H1 (cell line): ENCODE measurements around the gene TFPI2.

Experiments used
- CTCF ChIP-seq, 3 experiments: IDR thresholded peaks; 1 replicate in 2 of 3; 2 replicates in 1 of 3; pipeline versions ENCODE4 v1.5.1 to v1.6.1; 2011; ENCODE audit warnings: low read length in 3 of 3, mild to moderate bottlenecking in 3 of 3, inconsistent platforms in 2 of 3, low read depth in 1 of 3, moderate library complexity in 1 of 3; ENCODE audit not compliant: insufficient read depth in 1 of 3; ENCODE audit errors: control extremely low read depth in 1 of 3
- EZH2 ChIP-seq: fragments of 200-600 bp; sonication (generic); IDR thresholded peaks from 2 replicates; pipeline ENCODE4 v1.7.1; 2012; ENCODE audit warnings: low read depth, mild to moderate bottlenecking, moderate library complexity, low read length, inconsistent platforms; ENCODE audit not compliant: severe bottlenecking
- GTF2F1 ChIP-seq: IDR thresholded peaks from 2 replicates; pipeline ENCODE4 v1.6.1; 2012; ENCODE audit warnings: low read depth, low read length, improper control_type of control experiment, borderline replicate concordance
- TAF1 ChIP-seq: IDR thresholded peaks from 2 replicates; pipeline ENCODE4 v1.6.1; 2011; ENCODE audit warnings: mild to moderate bottlenecking, low read depth, low read length

GRCh38 chr7:93894426-93894825 is 3.9 kb upstream of the TFPI2 start:
- TF ChIP-seq CTCF (IDR thresholded peaks at IDR 0.05; ENCODE audit: control extremely low read depth in 1 of 3, insufficient read depth in 1 of 3, low read depth in 1 of 3, low read length in 3 of 3) (no peak), GTF2F1 (no peak), TAF1 (no peak), EZH2 (no peak)
